HEK293 (cell line): ENCODE measurements around the gene STARD3.

Experiments used
- CTCF ChIA-PET: fragments of 350-600 bp; formaldehyde crosslinking; extraction: SDS; loops from one replicate; lab custom pipeline; 2021; ENCODE audit warnings: antibody characterized with exemption; lab: Yijun Ruan, JAX
- POLR2A ChIA-PET: fragments of 300-600 bp; formaldehyde crosslinking; extraction: SDS; loops from one replicate; lab custom pipeline; 2020; ENCODE audit warnings: antibody characterized with exemption, inconsistent platforms; lab: Yijun Ruan, JAX
- H3K27ac ChIP-seq: fragments of 200-500 bp; sonication (Bioruptor generic); 2 replicates; pipeline ENCODE4 v1.5.1; 2014; ENCODE audit warnings: low read depth, low read length, control low read depth, inconsistent platforms; ENCODE audit errors: extremely low read depth
- H3K36me3 ChIP-seq, 2 experiments: fragments of 200-500 bp in 1 of 2; sonication (Bioruptor generic) in 1 of 2; 1 replicate in 1 of 2; 2 replicates in 1 of 2; pipeline ENCODE4 v1.5.1; 2014 to 2017; ENCODE audit warnings: inconsistent platforms in 2 of 2, low read length in 2 of 2; ENCODE audit not compliant: control insufficient read depth in 2 of 2, insufficient read depth in 1 of 2
- H3K4me1 ChIP-seq: fragments of 200-500 bp; sonication (Bioruptor generic); 2 replicates; pipeline ENCODE4 v1.5.1; 2014; ENCODE audit warnings: mild to moderate bottlenecking, low read length, inconsistent platforms; ENCODE audit not compliant: control insufficient read depth, insufficient read depth
- H3K4me3 ChIP-seq: 2 replicates; pipeline ENCODE4 v1.5.1; 2011; ENCODE audit warnings: low read depth, mild to moderate bottlenecking, control low read depth, low read length, moderate library complexity
- H3K9me3 ChIP-seq: fragments of 200-500 bp; sonication (Bioruptor generic); 2 replicates; pipeline ENCODE4 v1.5.1; 2014; ENCODE audit warnings: low read depth, low read length, inconsistent platforms; ENCODE audit not compliant: control insufficient read depth, insufficient read depth
- CTCF ChIP-seq: fragments of 450-650 bp; formaldehyde crosslinking; IDR thresholded peaks from 2 replicates; pipeline ENCODE4 v1.5.1; 2016; ENCODE audit warnings: missing biosample characterization, missing genetic modification characterization
- GLIS1 ChIP-seq: fragments of 450-650 bp; formaldehyde crosslinking; IDR thresholded peaks from 2 replicates; pipeline ENCODE4 v1.5.1; 2016; ENCODE audit warnings: missing biosample characterization, missing genetic modification characterization
- KLF16 ChIP-seq: fragments of 450-650 bp; formaldehyde crosslinking; IDR thresholded peaks from 2 replicates; pipeline ENCODE4 v1.5.1; 2017; ENCODE audit warnings: missing biosample characterization, missing genetic modification characterization
- PRDM10 ChIP-seq: fragments of 450-650 bp; formaldehyde crosslinking; IDR thresholded peaks from 2 replicates; pipeline ENCODE4 v1.5.1; 2016; ENCODE audit warnings: missing biosample characterization, missing genetic modification characterization
- REST ChIP-seq: fragments of 450-650 bp; formaldehyde crosslinking; IDR thresholded peaks from 2 replicates; pipeline ENCODE4 v1.5.1; 2016; ENCODE audit warnings: missing biosample characterization, missing genetic modification characterization
- SCRT2 ChIP-seq: fragments of 450-650 bp; formaldehyde crosslinking; IDR thresholded peaks from 2 replicates; pipeline ENCODE4 v1.5.1; 2016; ENCODE audit warnings: missing biosample characterization, missing genetic modification characterization
- ZBTB10 ChIP-seq: fragments of 450-650 bp; formaldehyde crosslinking; IDR thresholded peaks from 2 replicates; pipeline ENCODE4 v1.5.1; 2016; ENCODE audit warnings: missing biosample characterization, missing genetic modification characterization
- ZBTB8A ChIP-seq: fragments of 450-650 bp; formaldehyde crosslinking; IDR thresholded peaks from 2 replicates; pipeline ENCODE4 v1.5.1; 2016; ENCODE audit warnings: missing biosample characterization, missing genetic modification characterization
- ZFHX2 ChIP-seq: fragments of 450-650 bp; formaldehyde crosslinking; conservative IDR thresholded peaks from 2 replicates; pipeline ENCODE4 v1.5.1; 2016; ENCODE audit warnings: missing biosample characterization, missing genetic modification characterization
- ZIC2 ChIP-seq: fragments of 450-650 bp; formaldehyde crosslinking; IDR thresholded peaks from 2 replicates; pipeline ENCODE4 v1.5.1; 2016; ENCODE audit warnings: missing biosample characterization, missing genetic modification characterization
- ZNF155 ChIP-seq: fragments of 450-650 bp; formaldehyde crosslinking; IDR thresholded peaks from 2 replicates; pipeline ENCODE4 v1.5.1; 2016; ENCODE audit warnings: missing biosample characterization, missing genetic modification characterization
- ZNF239 ChIP-seq: fragments of 450-650 bp; formaldehyde crosslinking; IDR thresholded peaks from 2 replicates; pipeline ENCODE4 v1.5.1; 2016; ENCODE audit warnings: missing biosample characterization, missing genetic modification characterization
- ZNF341 ChIP-seq: fragments of 450-650 bp; formaldehyde crosslinking; IDR thresholded peaks from 2 replicates; pipeline ENCODE4; 2016; ENCODE audit warnings: low read depth, missing biosample characterization, missing genetic modification characterization
- ZNF404 ChIP-seq: fragments of 450-650 bp; formaldehyde crosslinking; IDR thresholded peaks from 2 replicates; pipeline ENCODE4 v1.5.1; 2017; ENCODE audit warnings: missing biosample characterization, missing genetic modification characterization
- TF ChIP-seq, protein P1 (sequence below): fragments of 450-650 bp; formaldehyde crosslinking; IDR thresholded peaks from 2 replicates; pipeline ENCODE4 v1.5.1; 2017; ENCODE audit warnings: missing biosample characterization, missing genetic modification characterization
- TF ChIP-seq, protein P2 (sequence below): fragments of 450-650 bp; formaldehyde crosslinking; IDR thresholded peaks from 2 replicates; pipeline ENCODE4 v1.5.1; 2016; ENCODE audit warnings: missing biosample characterization, missing genetic modification characterization

Gene STARD3

GRCh38 chr17:39631403-39631802 is 5.5 kb upstream of the STARD3 start:
- CTCF ChIA-PET, result interaction anchor here (0.6 to 14.6 kb wide), 13 partner anchors 10 to 537 kb away, joined by 3 to 311 read pairs (median 6); partner anchors contain the start of gene MIEN1
- peaks cover 10% of the 10 kb centered on the region for H3K4me1 ChIP-seq
- no peak overlapping the region for H3K4me3 ChIP-seq
- no peaks in the 10 kb centered on the region for H3K9me3 ChIP-seq
- POLR2A ChIA-PET, result interaction anchor here (1.0 to 1.9 kb wide), 3 partner anchors 12 to 68 kb away, joined by 3 to 6 read pairs (median 6); partner anchors contain the start of gene ERBB2
- TF ChIP-seq ZNF341 (tag by site-specific recombination) (peak; percentile 86), SCRT2 (peak; percentile 83), ZNF404 (tag by site-specific recombination) (no peak)
- no peak overlapping the region; the same call in 1 of the 2 replicates for H3K27ac ChIP-seq
- no peaks in the 10 kb centered on the region for H3K36me3 ChIP-seq

DNA sequence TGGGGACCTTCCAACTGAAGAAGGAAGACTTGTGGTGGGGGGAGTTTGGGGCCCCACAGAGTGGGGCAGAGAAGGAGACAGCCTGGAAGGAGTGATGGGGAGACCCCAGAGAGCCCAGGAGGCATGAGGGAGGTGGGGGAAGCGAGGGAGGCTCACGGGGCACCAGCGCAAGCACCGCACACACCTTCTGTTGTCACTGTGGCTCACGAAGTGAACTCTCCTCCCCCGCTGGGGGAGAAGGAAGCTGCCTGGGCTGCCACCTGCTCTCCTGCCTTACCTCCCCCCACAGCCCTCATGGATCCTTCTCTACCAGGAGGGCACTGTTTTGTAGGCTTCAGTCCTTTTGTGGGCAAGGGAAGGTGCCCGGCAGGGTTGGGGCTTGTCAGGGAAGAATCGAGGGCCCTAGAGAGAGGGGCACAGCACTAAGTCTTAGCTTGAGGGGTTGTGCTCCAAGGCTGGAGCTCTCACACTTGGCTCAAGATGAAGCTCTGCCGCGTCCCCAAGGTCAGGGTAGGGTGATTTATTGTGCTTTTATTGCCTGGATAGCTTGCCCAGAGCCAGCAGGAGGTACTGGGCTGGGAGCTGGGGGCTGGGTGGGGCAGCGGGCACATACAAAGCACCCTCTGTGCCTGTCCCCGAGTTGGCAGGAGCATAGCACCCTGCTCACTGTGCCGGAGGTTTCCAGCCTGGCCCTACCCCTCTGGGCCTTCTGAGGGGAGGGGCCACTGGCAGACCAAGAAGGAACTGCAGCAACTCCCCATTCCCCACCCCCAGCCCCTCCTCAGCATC is 4.6 kb upstream of the STARD3 start:
- no peaks in the 10 kb centered on the region for H3K36me3 ChIP-seq
- CTCF ChIA-PET, result interaction anchor here (0.6 to 14.6 kb wide), 15 partner anchors 10 to 428 kb away, joined by 3 to 311 read pairs (median 5); partner anchors contain the start of gene MIEN1
- POLR2A ChIA-PET, result interaction anchor here (0.8 to 2.4 kb wide), 2 partner anchors 10 to 96 kb away, joined by 3 to 7 read pairs; no protein-coding TSS in a partner anchor
- H3K4me1 ChIP-seq, result peaks cover 12% of the 10 kb centered on the region
- no peak overlapping the region for H3K4me3 ChIP-seq
- H3K27ac ChIP-seq, result no peak overlapping the region
- no peaks in the 10 kb centered on the region for H3K9me3 ChIP-seq
- TF ChIP-seq ZIC2 (peak; percentile 50), PRDM10 (tag by site-specific recombination) (peak; percentile 99), GLIS1 (peak; percentile 27; the same call in 1 of the 2 replicates), ZFHX2 (no peak), ZBTB8A (tag by site-specific recombination) (peak; percentile 49; the same call in 1 of the 2 replicates), ZNF155 (tag by site-specific recombination) (no peak), ZBTB10 (tag by site-specific recombination) (no peak), REST (tag by site-specific recombination) (no peak), ZNF239 (tag by site-specific recombination) (no peak), CTCF (no peak), KLF16 (tag by site-specific recombination) (no peak)
- TF ChIP-seq, protein P1, sequence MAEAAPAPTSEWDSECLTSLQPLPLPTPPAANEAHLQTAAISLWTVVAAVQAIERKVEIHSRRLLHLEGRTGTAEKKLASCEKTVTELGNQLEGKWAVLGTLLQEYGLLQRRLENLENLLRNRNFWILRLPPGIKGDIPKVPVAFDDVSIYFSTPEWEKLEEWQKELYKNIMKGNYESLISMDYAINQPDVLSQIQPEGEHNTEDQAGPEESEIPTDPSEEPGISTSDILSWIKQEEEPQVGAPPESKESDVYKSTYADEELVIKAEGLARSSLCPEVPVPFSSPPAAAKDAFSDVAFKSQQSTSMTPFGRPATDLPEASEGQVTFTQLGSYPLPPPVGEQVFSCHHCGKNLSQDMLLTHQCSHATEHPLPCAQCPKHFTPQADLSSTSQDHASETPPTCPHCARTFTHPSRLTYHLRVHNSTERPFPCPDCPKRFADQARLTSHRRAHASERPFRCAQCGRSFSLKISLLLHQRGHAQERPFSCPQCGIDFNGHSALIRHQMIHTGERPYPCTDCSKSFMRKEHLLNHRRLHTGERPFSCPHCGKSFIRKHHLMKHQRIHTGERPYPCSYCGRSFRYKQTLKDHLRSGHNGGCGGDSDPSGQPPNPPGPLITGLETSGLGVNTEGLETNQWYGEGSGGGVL (tag by site-specific recombination), result peak; percentile 73
- TF ChIP-seq, protein P2, sequence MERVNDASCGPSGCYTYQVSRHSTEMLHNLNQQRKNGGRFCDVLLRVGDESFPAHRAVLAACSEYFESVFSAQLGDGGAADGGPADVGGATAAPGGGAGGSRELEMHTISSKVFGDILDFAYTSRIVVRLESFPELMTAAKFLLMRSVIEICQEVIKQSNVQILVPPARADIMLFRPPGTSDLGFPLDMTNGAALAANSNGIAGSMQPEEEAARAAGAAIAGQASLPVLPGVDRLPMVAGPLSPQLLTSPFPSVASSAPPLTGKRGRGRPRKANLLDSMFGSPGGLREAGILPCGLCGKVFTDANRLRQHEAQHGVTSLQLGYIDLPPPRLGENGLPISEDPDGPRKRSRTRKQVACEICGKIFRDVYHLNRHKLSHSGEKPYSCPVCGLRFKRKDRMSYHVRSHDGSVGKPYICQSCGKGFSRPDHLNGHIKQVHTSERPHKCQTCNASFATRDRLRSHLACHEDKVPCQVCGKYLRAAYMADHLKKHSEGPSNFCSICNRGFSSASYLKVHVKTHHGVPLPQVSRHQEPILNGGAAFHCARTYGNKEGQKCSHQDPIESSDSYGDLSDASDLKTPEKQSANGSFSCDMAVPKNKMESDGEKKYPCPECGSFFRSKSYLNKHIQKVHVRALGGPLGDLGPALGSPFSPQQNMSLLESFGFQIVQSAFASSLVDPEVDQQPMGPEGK (tag by site-specific recombination), result peak; percentile 20; the same call in 1 of the 2 replicates
